HG02884 (cell line): ENCODE measurements around the gene AMER1.
"Not testable (repeated sequence)": the region's sequence is repeated elsewhere in the genome, so short reads cannot be mapped to it uniquely, and the experiment has no call there.

Source experiments
- ATAC-seq: cut with Tn5 transposase; IDR thresholded peaks from one replicate; pipeline ENCODE4 v1.9.1; 2021; ENCODE audit warnings: mild to moderate bottlenecking, moderate library complexity; ENCODE audit not compliant: unreplicated experiment

AMER1 gene

DNA sequence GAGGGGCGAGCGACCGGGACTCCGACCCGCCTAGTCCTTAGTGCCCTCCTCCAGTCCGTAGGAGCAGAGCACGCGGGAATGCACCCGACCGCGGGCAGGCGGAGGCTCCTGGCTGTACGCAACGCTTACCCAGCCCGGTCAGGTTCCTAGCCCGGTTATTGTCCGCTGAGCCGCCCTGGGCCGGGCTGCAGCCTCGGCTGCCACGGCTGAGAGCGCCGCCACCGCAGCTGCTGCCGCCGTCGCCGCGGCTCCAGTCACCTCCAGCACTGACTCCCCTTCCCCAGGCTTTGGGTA is at the start of gene AMER1:
TSS of gene AMER1 (minus strand) at position 268 of the 294 bp plus-strand sequence. CDS start 12,422 bp downstream, outside the sequence.
- peak; percentile 35 for ATAC-seq

DNA sequence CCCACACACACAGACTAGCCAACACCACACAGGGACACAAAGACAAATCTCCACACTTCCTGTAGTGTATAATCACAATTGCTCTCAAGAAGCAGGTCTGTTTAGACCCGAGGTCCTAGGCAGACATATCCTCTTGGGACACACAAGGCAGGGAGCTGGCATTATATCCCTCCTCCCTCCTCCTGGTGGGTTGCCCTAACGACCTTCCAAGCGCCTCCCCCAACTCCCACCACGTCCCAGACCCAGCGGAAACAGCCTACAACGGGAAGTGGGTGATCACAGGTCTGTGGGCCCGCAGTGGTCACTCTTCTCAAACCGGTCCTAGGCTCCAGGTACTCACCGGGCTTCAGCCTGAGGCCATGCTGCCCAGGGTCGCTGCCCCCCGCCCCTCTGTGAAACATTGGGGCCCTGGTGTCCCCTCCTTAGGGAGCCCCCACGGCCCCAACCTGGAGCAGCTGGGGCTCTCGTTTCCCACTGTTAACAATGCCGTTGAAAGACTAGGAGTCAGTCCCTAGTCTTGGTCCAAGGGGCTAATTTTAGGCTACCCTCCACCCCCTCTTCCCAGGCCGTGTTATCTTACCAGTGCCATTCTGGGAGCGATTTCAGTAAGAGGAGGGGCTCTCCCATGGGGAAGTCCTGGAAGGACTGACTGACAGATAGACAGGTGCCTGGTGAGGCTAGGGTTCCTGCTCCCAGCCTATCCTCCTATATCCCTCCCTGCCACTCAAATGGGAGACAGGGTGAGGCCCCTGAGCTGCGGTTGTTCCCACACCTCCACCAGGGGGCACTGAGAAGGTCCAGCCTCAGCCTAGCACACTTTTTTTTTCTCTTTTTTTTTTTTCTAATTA is 24.8 kb upstream of the AMER1 start, which contains the start of gene ASB12:
TSS of gene ASB12 (minus strand) at position 485 of the 848 bp plus-strand sequence. CDS start 4,957 bp downstream, outside the sequence.
- no peak for ATAC-seq

DNA sequence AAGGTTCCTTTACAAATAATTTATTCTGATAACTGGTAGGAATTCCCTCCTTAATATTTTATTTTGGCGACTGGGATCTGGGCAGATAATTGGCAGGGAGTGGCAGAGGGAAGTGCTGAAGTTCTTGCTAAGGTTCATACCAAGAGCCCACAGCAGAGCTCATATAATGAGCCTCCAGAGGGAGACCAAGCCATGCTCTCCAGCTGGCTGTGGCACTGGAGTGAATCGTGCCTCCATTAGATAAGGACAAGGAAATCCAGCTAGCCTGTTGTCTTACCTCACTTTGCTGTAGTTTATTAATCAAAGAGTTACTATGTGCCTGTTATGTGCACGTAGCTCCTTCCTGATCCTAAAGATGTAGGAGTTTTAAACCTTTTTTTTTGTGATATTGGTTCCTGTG is 23.6 kb upstream of the AMER1 start:
- no peak for ATAC-seq

DNA sequence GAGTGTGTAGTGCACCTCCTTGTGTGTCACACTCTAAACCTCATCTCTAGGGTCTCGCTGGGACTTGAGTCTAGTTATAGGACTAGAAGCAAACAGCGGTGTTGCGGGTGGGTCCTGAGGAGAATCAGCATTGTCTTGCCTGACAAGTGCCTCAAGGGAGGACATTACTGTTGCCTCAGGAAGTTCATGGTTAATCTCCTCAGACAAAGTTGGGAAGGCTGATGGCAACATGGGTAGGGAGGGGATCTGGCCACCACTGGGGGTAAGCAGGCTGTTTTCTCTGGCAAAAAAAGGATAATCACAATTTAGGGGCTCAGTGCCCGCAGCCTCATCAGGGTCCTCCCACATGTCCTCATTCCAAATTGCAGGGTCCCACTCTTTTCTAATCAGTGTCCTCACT is 12.5 kb upstream of the AMER1 start:
- no peak for ATAC-seq

DNA sequence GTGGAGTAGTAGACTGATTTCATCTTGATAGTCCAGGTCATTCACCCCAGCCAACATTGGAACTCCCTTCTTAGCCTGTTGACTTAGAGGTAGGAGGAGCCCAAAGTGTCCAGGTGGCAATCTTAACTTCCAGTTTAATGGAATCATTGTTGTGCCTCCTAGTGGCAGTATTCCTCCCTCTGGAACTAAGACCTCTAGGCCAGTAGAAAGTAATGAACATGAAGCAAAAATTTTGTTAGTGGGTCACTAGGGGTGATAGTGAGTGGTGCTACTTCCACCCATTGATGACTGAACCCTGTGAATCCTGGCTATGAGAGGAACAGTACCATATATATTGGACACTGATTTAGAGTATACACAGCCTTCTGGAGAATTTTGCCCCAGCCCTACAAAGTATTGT is 8.5 kb upstream of the AMER1 start:
- not testable (repeated sequence) for ATAC-seq

DNA sequence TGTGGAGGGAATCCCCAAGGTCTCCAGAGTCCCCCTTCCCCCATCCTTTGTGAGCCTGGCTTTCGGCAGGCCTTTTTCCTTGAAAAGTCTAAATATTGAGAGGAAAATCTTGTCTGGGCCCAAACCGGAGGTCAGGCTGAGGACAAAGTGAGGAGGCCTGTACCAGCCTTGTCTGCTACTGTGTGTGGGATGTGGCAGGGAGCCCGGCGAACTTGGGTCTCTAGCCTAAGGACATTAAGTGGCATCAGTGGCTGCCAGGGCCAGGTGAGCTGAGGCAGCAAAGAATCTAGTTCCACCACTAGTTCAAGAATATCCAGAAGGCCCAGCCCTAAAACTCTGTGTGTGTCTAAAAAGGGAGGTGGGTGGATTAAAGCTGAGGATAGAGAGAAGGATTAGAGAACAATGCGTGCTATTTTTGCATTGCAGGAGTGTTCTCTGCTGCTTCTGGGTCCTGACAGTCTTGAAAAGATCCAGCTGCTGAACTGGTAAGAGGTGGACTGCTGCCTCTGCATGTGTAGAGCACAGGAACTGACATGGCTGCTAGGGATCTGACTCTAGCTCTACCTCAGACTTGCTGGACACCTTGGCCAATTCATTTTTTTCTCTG is 1.2 kb upstream of the AMER1 start:
- ATAC-seq: no peak

DNA sequence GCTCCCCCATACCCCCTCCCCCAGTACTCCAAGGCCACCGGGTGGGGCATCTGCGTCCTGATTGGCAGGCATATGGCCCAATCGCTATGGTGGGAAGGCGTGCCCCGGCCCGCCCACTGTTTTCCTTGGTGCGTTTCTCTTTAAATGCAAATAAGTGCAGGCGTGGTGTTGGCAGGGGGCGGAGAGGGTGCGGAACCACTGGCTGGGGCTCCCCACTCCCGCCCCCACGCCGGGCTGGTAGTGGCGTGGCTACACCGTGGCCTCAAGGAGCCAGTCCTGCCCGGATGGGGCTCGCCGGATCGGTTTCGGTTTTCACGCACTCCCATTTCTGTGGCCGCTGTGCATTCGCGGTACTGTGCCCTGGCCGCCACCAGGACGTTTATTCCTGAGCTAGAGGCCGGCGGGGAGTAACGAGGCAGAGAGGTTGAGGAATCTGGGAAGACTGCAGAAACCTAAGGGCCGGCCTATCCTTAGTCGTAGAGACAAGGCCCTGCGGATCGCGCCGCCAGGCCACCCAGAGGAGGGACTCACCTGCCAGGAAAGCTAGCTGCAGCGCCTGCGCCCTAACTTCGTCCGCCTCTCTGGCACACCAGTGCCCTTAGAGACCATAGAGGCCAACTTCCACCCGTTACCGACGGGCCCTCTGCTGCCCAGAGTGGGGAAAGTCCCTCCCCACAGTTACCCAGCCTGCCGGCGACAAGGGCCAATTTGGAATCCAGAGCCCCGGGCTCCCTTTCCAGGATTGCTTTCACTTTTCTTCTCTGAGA is 410 bp upstream of the AMER1 start:
- ATAC-seq: peak; percentile 84

DNA sequence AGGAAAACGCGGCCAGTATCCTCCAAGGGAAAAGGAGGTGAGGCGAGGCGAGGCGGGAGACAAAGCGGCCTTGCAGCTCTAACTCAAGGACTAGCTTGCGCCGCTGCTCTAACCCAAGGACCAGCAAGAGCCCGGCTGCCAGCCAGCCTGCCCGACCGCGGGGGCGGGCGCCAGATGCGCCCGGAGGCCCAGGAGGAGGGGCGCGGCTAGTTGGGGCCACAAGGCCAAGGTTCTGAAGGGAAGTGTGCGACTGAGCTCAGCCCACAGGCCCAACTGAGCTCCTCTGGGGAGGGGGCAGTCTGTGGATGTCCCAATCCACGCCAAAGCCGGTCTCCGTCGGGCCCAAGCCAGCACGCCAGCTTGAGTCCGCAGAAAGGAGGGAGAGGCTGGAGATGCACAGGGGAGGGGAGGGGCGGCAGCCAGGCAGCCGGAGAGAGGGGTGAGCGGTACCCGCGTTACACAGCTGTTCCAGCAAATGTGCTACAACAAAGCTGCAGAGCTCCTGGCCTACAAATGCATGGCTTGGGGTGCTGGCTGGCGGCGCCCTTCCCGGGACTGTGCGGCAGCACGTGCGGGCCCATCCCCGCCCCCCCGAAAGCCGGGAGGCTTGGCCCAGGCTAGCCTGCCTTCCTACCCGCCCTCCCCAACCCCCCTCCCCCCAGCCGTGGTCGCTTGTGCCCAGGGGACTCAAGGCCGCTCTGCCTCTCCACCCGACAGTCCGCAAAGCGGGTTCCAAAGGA is 637 bp downstream of the AMER1 start:
- peak; percentile 8 for ATAC-seq

DNA sequence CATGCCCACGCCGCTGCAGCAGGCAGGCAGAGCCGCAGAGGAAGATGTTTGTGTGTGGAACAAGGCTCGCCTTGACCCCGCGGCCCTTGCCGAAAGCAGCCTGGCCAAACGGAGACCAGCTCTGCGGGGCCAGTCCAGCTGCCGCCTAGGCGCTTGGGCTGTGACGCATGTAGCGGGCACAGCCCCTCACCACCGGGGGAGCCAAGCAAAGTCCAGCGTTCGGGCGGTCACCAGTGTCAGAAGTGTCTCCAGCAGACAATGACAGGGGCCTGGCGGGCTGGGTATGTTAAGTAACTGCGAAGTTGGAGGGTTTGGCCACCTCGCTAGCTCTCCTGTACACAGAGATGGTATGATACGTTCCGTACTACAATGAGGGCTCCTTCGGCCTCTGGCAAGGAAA is 1.3 kb downstream of the AMER1 start:
- ATAC-seq: no peak

DNA sequence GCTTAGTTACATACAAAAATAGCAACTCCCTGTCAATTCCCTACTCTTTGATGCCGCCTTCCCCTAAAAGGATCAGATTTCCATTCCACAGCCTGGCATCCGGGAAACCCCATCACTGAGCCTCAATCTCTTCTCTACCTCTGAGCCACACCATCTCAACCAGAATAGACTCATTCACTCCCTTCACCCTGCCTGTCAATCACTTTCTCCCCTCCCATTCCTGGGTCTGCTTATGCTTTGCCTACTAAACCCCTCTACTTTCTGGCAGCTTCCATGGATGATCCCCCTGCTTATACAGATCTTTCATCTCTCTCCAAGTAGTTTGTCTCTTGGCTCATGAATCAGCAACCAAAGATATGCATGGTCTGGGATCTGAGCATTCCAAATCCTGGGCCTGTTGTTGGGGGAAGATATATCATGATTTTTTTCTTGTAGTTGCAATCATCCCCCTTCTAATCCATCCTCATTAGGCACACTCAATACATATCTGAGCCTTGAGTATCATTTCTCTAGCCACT is 2.6 kb downstream of the AMER1 start:
- no peak for ATAC-seq

DNA sequence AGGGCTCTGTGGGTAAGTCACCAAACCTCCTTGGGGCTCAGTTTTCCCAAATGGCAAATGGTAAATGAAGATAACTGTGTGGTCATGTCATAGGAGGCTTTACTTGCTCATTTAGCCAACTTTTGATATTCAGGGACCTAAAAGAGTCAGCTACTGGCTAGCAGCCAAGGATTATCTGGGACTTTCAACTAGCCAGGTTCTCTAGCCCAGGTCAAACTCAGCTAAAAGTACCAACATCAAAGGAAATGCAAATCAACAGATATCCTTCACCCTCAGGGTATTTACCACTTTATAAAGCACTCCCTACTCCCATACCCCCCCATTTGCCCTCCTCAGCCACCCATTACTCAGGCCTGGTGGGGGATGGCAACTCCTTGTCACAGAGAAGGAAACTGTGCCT is 7.5 kb downstream of the AMER1 start:
- ATAC-seq: no peak

DNA sequence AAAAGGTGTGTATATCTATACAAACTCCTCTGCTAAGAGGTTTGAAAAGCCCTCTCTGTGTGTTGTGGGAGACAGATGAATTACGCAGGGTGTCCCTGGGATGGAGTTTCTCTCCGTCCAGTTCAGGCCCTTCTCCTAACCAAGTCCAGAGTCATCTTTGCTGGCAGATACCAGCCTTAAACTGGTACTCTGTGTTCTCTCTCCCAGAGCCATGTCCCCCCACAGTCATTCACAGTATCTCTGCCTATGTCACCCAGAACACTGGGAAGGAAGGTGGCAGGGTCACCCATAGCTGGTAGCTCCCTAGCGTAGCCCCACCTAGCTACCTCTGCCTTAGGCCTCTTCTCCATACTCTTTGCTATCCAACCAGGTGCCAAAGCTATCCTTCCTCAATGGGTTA is 8.9 kb downstream of the AMER1 start:
- ATAC-seq: no peak

DNA sequence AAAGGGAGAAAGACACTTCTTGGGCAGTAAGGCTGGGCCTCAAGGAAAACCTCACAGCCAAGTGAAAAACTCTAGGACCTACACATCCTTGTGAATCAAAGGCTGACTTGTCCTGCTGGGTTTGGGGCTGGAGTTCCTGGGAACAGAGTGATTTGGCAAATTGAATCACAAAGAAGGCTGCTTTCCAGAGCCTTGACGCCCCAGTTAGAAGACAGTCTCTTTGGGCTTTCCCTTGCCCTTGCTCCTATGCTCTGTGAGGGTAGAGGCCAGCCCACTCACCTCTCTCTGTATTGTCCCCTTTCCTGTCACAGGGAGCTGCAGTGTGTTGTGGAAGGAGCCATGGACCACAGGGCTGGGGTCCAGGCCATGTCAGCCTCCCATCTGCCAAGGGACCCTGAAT is 9.6 kb downstream of the AMER1 start:
- ATAC-seq: no peak

DNA sequence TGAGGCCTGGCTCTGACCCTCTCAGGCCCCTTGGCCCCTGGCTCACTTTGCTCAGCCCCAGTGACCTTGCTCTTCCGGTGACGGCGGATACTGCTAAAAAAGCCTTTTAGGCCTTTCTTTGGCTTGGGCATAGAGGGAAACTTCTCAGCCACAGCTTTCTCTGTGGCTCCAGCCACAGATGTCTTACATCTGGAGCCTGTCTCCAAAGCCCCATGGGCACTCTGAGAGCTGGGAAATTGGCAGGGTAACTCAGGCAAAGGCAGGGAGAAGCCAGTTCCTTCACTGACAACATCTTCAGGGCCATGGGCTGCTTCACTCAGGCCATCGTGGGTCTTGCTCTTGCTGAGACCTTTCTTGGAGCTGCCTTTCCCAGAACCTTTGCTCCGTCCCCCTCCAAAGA is 12.8 kb downstream of the AMER1 start:
- no peak for ATAC-seq

DNA sequence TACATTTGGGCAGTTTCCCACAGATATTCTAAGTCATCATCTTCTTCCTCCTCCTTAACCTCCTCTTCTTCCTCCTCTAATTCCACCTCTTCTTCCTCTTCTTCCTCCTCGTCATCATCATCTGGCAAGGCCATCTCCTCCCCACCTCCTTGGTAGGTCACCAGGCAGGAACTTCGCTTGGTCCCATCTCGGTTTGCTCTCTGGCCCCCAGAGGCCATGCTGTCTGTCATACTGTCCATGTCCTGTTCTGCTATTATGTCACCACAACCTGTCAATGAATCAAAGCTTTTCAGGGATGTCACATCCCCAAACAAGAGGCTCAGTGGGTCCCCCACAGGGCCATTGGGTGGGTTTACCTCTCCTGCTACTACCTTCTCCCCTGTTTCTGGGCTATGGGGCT is 13.5 kb downstream of the AMER1 start:
- no peak for ATAC-seq

DNA sequence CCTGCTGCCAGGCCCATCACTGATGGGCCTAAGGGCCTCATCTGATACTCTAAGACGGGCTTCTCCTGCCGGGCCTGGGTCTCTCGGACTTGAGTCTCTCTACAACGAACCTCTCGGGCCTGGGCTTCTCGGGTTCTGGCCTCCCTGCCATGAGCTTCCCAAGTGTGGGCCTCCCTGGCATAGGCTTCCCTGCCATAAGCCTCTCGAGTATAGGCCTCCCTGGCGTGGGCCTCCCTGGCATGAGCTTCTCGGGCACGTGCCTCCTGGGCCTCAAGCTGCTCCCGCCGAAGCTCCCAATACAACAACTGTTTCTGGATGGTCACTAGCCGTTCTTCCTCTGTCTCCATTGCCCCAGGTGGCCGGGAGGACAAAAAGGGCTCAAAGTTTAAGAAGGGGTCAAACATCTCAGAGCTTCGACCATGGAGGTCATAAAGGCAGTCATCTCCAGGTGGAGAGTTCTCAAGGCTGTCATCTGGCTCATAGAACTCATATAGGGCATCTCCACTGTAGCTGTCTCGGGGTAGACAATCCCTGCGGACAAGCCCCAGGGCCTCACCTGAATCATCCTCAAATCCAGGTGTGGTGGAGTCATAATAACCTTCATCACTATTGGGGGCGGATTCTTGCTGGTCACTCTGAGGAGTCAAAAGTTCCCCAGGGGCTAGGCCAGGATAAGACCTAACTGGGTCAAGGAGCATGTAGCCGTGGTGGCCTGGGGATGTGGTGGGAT is 14.1 kb downstream of the AMER1 start:
- no peak for ATAC-seq

DNA sequence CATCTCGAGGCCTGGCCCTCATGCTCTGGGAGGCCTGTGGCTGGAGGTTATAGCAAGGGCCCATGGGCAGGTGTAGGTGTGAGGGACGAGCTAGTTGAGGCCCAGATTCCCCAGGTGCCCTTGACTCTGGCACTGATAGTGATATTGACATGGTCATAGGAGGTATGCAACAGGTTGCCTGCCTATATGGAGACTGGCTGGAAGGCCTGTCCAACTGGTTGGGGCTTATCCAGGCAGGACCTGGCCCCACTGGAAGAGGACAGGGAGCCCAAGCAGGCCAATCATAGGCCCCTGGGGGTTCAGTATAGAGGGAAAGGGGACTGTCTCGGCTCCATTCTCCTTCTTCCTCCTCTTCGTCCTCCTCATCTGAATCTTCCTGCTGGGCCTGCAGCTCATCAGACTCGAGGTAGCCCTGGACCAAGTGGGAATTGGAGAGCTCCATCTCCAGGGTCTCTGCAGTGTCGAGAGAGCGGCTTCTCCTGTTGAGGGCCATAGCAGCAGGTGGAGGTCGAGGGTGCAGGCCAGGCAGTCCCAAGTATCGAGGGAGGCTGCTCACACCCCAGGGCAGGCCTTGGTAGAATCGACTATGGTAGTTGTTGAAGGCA is 15.3 kb downstream of the AMER1 start:
- no peak for ATAC-seq

DNA sequence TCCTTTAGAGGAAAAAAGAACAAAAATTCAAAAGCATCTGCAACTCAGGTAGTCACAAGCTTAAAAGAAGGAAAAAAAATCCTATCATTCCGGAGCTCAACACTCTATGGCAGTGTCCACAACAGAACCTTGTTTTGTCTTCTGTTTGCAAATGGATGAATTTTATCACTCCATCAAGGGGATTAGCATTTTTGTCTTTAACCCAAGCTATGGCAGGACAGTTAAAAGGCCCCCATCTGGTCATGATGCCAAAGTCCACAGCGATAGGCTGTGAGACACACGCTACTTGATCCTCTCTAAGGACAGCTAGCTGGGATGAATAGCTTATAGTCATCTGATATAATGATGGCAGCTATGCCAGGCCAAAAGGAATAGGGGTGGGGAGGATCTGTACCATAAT is 16.6 kb downstream of the AMER1 start:
- no peak for ATAC-seq

DNA sequence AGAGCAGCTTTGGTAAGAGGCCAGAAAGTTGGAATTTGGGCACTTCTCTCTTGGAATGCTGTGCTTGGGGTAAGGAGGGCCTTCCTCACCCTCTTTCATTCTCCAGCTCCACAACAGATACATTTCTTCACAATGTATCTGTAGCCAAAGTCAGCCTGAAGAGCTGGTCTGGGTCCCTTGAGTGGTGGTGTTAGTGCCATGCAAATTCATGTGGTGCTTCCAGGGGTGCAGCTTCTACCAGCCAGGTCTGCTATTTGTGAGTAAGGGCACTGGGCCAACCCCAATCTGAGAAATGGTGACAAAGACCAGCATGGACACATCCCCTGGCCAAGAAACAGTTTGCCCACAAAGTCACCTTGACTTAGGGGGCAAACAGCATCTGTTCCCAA is 17.8 kb downstream of the AMER1 start:
- ATAC-seq: no peak
